Tibial nerve (tissue), 3 donors: ENCODE measurements around the gene HIC2.

Experiments
- POLR2A ChIP-seq, 2 donors: fragments of 450-650 bp; IDR thresholded peaks; one replicate each; pipeline ENCODE4 v1.6.1; 2017; ENCODE audit warnings: antibody characterized with exemption in 2 of 2, mild to moderate bottlenecking in 2 of 2, moderate library complexity in 2 of 2
- TF ChIP-seq, protein P1 (sequence below), 5 experiments: fragments of 200-600 bp in 3 of 5; fragments of 450-650 bp in 2 of 5; sonication (generic) in 3 of 5; IDR thresholded peaks; one replicate each; pipeline ENCODE4 v1.5.1; 2016 to 2019; ENCODE audit warnings: antibody characterized with exemption in 5 of 5, mild to moderate bottlenecking in 3 of 5, moderate library complexity in 2 of 5

- no peak for TF ChIP-seq POLR2A (IDR thresholded peaks at IDR 0.05)
- TF ChIP-seq, protein P1, sequence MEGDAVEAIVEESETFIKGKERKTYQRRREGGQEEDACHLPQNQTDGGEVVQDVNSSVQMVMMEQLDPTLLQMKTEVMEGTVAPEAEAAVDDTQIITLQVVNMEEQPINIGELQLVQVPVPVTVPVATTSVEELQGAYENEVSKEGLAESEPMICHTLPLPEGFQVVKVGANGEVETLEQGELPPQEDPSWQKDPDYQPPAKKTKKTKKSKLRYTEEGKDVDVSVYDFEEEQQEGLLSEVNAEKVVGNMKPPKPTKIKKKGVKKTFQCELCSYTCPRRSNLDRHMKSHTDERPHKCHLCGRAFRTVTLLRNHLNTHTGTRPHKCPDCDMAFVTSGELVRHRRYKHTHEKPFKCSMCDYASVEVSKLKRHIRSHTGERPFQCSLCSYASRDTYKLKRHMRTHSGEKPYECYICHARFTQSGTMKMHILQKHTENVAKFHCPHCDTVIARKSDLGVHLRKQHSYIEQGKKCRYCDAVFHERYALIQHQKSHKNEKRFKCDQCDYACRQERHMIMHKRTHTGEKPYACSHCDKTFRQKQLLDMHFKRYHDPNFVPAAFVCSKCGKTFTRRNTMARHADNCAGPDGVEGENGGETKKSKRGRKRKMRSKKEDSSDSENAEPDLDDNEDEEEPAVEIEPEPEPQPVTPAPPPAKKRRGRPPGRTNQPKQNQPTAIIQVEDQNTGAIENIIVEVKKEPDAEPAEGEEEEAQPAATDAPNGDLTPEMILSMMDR (IDR thresholded peaks at IDR 0.05), result no peak
Observed at GRCh38 chr22:21443735-21444421, 26.7 kb downstream of the HIC2 start.
